ENCODE measurements around the gene MAML3.

- TF ChIP-seq SUZ12 (IDR thresholded peaks at IDR 0.05) (no peak), TARDBP (IDR thresholded peaks at IDR 0.05) (no peak), FOXK2 (IDR thresholded peaks at IDR 0.05) (no peak), HDGF (IDR thresholded peaks at IDR 0.05; ENCODE audit: borderline replicate concordance) (no peak), SP1 (IDR thresholded peaks at IDR 0.05) (no peak), FOXM1 (IDR thresholded peaks at IDR 0.05; ENCODE audit: borderline replicate concordance) (no peak), BHLHE40 (IDR thresholded peaks at IDR 0.05; ENCODE audit: borderline replicate concordance) (no peak), ELF4 (IDR thresholded peaks at IDR 0.05) (no peak), NFRKB (IDR thresholded peaks at IDR 0.05) (no peak), LEF1 (IDR thresholded peaks at IDR 0.05; ENCODE audit: borderline replicate concordance) (no peak), ZNF384 (IDR thresholded peaks at IDR 0.05) (no peak)
Observed at GRCh38 chr4:140108243-140108642, 45.7 kb downstream of the MAML3 start.
